Smooth muscle cell of bladder (primary cell): ENCODE data around the gene CCDC110. TPM values are rescaled to one million over a fixed set of nuclear protein-coding genes. Genes with fewer than 3 reads are reported as not detected.

Experiments used
- total RNA-seq: library from RNA; depleted of rRNA; stranded (reverse); fragments of >200 nt; gene quantifications from 2 replicates; pipeline ENCODE4 v1.2.3, GENCODE V29; 2014

Gene CCDC110
- total RNA-seq = 1.7 and 2.0 TPM in 2 replicates

DNA sequence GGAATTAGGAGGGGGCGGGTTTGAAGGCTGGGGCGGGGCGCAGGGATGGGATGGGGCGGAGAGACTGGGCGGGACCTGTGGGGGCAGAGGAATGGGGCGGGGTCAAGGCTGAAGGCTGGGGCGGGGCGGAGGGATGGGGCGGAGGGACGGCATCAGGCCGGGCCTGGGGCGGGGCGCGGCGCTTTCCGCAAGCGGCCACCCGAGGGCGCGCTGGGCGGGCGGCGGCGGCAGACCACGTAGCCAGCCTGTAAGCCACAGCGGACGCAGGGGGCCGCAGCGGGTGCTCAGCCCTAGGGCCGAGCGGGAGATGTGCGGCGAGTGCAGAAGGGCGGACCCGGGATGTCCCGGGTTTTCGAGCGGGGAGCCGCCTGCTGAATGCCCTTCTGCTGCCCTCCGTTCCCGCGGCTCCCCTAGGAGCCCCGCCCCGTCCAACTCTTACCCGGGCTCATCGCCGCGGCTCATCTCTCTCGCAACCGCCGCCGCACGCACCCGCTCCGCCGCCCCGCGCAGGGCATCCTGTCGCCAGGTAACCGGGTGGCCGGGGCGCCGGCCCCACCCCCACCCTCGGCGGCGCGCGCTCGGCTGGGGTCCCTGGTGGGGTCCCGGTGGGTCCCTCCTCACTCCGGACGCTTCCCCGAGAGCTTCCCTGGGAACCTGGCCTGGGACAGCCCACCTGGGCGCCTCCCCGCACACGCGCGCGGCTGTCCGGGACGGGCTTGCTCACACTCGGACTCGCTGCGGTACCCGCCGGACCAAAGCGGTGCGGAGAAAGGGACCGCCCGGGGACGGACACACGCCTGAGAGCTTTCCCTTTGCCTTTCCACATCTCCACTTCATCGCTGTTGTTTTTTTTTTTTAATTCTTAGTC, at the start of gene CCDC110:
Gene CCDC110 (minus strand): TSS at position 499 of the 868 bp plus-strand sequence. CDS start 50 bp downstream, at position 449.

DNA sequence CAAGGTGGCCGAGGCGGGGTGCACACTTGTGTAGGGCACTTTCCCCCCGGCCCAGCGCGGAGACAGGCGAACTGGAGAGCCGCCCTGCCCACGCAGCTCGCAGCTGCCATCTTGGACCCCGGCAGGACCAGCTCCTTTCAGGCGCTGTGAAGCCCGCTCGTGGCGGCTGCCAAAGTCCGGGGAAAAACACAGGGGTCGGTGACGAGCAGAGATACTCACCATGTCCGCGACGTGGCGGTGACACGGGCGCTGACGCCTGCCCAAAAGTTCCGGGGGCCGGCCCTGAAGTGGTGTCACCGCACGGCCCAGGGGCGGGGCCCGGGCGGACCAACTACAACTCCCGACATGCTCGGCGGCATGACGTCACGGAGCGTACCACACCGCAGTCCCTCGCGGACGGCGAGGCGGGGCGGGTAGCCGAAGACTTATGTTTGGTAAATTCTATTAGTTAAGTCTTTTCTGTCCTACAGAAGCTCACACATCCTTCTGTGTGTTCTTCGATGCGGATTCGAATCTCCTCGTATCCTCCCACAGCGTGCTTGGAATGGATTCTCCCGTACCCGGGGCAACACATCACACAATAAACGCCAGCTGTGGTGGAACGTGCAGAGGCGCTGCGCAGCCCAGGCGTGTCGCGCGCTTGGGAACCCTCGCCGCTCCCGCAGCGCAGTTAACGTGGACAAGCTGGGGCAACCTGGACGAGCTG, 45.7 kb downstream of the CCDC110 start, which contains the start of gene UFSP2:
Gene UFSP2 (minus strand): TSS at position 318 of the 706 bp plus-strand sequence. CDS start 96 bp downstream, at position 222.

DNA sequence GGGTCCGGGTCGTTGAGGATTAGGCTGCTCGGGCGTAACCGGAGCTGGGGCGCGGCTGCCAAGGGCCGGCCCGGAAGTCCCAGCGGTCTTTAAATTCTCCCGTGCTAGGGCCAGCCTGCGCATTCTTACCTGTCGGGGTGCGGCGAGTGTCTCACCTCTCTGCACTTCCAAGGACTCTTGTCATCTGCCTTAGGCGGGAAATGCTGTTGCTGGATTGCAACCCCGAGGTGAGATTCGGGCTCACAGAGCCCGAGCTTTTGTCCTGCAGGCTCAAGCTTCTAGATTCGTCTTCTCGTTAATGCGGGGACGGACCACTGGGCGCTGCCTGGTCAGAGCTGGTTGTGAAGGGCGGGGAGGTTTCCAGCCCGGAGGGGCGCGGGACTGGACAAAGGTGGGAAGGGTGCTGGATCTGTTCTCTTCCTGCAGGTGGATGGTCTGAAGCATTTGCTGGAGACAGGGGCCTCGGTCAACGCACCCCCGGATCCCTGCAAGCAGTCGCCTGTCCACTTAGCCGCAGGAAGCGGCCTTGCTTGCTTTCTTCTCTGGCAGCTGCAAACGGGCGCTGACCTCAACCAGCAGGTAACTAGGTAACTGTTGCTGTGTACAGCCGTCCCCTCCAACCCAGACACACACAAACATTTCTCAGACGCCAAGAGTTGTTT, 74.7 kb downstream of the CCDC110 start, which contains the start of gene ANKRD37:
Gene ANKRD37 (plus strand): TSS at position 118 of the 662 bp plus-strand sequence. CDS start 83 bp downstream, at position 201.

DNA sequence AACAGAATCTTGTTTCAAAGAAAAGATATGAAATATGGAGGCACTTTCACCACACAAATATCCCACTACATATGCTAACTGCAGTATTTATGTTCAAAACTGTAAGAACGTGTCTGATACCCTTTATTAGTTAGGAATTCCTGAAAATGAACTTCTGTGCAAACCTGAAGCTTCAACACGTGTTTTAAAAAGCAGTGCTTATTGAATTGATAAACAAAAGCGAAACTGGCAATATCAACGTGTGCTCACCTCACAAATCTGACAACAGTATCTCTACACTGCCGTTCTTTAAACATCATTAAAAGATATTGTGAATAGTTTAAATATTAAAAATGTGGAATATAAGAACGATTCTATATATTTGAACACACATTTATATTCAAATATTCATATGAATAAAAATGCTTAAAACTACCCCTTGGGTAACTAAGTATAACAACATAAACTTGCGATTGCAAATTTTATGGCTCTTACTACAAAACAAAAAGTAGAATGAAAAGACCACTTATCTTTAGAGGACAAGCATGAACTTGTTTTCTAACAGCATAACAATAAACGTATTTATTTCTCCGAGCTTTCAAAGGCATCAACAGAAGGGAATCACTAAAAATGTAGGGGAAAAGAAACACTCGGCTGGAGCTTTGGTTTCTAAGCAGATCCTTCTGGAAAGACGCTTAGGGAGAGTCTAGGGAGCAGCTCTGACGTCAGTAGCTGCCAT, 76.1 kb downstream of the CCDC110 start, which contains the start of gene LRP2BP:
Gene LRP2BP (minus strand): TSS at position 687 of the 718 bp plus-strand sequence. CDS start 17,738 bp downstream, outside the sequence.

Other genes starting within 250 kb of the CCDC110 start
- gene LRP2BP, start 75.8 kb downstream of the CCDC110 start, total RNA-seq = 0.28 and 0.55 TPM in 2 replicates
- gene ANKRD37, start 74.9 kb downstream of the CCDC110 start, total RNA-seq = 3.7 and 25.8 TPM in 2 replicates
- 49.3 and 50.3 TPM in 2 replicates for gene UFSP2, start 45.8 kb downstream of the CCDC110 start, total RNA-seq
- gene PDLIM3, start 63.8 kb upstream of the CCDC110 start, total RNA-seq = 15.8 and 28.3 TPM in 2 replicates